Mononuclear cell (primary cell): ENCODE results near the gene ARSB. TPM values are rescaled to one million over a fixed set of nuclear protein-coding genes. Genes with fewer than 3 reads are reported as not detected.
"Not testable (repeated sequence)": the region's sequence is repeated elsewhere in the genome, so short reads cannot be mapped to it uniquely, and the experiment has no call there.

ENCODE experiments used
- H3K27me3 ChIP-seq: 2 replicates; pipeline ENCODE4 v1.6.0; 2011; ENCODE audit warnings: low read length, control low read depth; ENCODE audit not compliant: insufficient read depth
- H3K4me1 ChIP-seq: 2 replicates; pipeline ENCODE4 v1.5.1; 2011; ENCODE audit warnings: mild to moderate bottlenecking, low read length, control low read depth; ENCODE audit not compliant: insufficient read depth
- H3K4me3 ChIP-seq: 2 replicates; pipeline ENCODE4 v1.5.1; 2011; ENCODE audit warnings: mild to moderate bottlenecking, low read length, moderate library complexity
- H3K9me3 ChIP-seq: 2 replicates; pipeline ENCODE4 v1.5.1; 2011; ENCODE audit warnings: low read depth, mild to moderate bottlenecking, control low read depth, low read length
- total RNA-seq: library from RNA; depleted of rRNA; stranded (reverse); fragments of >200 nt; gene quantifications from one replicate; pipeline ENCODE4 v1.2.3, GENCODE V29; 2012

The ARSB gene
- total RNA-seq, 1 donor = 16.2 TPM

DNA sequence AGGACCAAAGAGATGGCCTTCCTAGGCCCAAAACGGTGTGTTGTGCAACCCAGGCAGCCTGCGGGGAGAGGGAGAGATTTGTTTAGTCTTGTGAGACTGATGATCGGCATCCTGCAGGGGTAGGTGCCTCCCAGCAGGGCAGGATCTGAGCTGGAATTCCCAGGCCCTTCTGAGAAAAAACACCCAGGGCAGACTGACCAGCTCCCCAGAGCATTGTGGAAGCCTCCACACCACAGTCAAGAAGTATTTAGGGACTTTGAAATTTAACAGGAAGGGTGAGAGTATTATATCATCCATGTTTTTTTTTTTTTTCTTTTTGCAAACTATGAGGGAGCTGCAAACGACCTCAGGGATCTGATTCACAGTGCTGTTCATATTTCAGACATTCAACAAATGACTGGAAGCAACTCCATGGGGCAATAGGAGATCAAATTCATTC is 232.0 kb downstream of the ARSB start:
- peaks cover 18% of the 10 kb centered on the region for H3K4me1 ChIP-seq
- no peak overlapping the region for H3K4me3 ChIP-seq
- H3K27me3 ChIP-seq = no peaks in the 10 kb centered on the region
- H3K9me3 ChIP-seq = no peaks in the 10 kb centered on the region

DNA sequence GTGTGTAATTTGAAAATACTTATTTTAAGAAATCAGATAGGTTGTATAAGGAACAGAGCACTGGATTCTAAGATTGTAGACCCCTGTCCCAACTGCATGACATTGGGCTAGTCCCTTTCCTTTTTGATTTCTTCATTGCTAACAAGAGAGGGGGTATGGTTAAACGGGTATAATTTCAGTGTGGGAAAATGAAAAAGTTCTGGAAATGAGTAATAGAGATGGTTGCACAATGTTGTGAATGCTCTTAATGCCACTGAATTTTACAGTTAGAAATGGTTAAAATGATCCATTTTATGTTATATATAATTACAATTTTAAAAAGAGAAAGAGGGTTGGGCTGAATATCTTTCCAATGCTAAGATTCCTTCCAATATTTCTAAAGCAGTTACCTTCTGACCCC is 233.2 kb downstream of the ARSB start:
- Histone ChIP-seq H3K4me1 (peaks cover 8% of the 10 kb centered on the region), H3K4me3 (no peak overlapping the region), H3K9me3 (no peaks in the 10 kb centered on the region), H3K27me3 (no peaks in the 10 kb centered on the region)

DNA sequence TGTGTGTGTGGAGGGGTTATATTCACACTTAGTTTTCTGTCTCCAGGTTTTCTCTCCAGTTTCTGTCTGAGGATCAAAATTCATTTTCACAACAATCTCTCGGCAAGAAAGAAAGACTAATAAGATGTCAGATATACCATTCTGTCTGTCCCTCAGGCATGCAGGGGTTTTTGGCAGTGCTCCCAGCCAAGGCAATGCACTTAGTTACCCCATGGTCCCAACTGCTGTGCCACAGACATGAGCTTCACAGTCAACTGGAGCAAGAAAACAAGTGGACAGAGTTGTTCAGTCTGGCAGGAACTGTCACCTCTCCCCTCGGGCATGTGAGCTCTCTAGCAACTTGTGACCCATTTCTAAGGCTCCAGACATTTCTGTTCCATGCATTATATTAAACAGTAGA is 234.8 kb downstream of the ARSB start:
- no peaks in the 10 kb centered on the region for H3K4me1 ChIP-seq
- no peaks in the 10 kb centered on the region for H3K27me3 ChIP-seq
- H3K4me3 ChIP-seq = no peak overlapping the region
- H3K9me3 ChIP-seq = no peaks in the 10 kb centered on the region

DNA sequence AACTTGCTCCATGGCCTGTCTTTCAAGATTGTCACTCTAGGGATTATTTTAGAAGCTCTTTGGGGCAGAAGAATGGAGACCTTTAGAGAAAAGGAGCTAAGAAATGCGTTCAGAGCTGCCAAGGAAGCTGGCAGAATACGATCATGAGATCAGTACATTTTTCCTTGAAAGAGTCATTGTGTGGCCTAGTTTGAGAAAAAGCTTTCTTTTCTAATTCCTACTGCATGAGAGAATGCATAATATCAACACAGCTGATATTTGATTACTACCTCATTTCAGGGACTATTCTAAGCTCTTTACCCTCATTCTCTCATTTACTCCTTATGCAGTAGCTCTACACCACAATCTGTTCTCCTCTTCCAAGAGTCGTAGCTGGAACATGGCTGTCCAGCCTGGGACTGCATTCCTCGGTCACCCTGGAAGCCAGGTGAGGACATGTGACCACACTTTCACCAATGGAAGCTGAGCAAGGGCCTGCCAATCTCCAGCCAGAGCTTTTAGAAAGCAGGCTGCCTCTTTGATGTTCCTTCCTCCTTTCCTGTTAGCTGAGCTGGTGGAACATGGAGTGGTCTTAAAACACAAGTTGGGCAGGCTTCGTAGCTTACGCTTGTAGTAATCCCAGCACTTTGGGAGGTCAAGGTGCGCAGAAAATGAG is 237.3 kb downstream of the ARSB start:
- no peaks in the 10 kb centered on the region for H3K4me1 ChIP-seq
- H3K9me3 ChIP-seq = no peaks in the 10 kb centered on the region
- H3K4me3 ChIP-seq = no peak overlapping the region
- no peaks in the 10 kb centered on the region for H3K27me3 ChIP-seq

DNA sequence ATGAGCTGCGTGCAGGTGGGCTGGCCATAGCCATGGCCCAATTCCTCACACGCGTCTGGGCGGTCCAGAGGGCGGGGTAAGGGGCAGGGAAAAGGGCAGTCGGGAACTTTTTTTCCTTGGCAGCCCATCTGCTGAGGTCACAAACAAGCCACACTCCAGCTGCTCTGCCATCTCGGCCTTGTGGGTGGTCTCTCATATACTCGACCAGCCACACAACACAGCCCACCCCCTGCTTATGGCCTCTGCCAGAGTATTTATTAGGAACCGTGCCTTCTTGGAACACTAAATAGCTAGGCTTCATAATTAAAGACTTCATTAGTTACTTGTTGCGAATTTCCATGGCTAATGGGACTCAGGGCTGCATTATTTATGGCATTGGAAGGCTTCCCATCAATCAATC is 238.1 kb downstream of the ARSB start:
- Histone ChIP-seq H3K4me3 (no peak overlapping the region), H3K27me3 (no peaks in the 10 kb centered on the region), H3K4me1 (no peaks in the 10 kb centered on the region), H3K9me3 (no peaks in the 10 kb centered on the region)

DNA sequence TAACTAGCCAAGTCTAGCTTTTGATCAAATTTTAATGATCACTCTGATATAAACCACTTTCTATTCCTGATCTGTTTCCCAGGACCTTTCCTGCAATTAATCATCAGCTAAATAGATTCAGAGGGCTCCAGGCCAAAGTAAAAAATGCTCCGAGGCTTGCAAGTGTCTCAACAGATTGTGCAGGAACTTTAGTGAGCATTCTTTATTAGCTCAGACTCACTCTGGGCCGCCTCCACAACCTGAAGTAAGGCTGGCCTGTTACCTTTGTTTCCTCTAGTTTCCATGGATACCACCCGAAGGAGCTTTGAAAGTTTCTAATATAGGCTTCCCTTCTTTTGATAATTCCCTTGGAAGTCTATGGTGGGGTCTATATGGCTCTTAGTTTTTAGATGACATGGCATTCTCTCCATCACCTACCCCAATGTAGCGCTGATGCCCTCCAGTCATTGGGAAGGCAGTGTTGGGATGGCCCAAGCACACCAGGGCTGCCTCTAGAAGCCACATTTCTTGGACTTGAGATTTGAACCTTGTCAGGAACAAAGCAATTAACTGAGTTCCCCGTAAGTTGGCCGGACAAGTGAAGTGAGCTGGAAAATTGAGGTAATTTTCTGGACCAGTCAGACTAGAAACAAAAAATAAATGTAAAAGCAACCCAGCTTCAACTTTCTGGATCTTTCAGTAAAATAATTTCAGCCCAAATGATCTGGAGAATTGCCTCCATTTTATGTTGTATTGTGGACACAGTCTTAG is 238.9 kb downstream of the ARSB start:
- H3K4me1 ChIP-seq = no peaks in the 10 kb centered on the region
- H3K4me3 ChIP-seq = no peak overlapping the region
- H3K27me3 ChIP-seq = no peaks in the 10 kb centered on the region
- H3K9me3 ChIP-seq = no peaks in the 10 kb centered on the region

DNA sequence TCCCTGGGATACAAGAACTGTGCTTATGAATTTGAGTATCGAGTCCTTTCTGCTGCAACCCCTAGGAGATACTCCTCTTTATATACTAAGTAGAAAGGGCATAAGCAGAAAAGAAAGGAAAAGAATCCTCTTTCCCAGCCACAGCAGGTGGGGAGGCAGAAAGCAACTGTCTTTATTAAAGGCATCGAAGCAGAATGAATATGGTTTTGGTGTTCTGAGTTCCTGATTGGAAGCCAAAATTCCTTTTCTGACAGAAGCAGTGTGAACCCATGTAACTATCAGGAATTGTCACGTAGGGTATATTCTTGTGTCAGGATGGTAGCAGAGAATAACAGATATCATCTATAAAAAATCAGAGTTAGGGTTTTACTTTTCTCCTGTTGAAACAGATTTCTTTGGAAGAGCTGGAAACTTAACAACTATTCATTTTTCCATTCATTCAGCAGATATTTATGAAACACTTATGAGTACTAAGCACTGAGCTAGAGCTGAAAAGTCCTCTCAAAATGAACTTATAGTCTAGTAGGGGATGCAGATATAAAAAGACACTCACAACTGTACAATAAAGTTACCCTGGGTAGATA is 240.1 kb downstream of the ARSB start:
- Histone ChIP-seq H3K4me1 (no peaks in the 10 kb centered on the region), H3K4me3 (no peak overlapping the region), H3K9me3 (no peaks in the 10 kb centered on the region), H3K27me3 (no peaks in the 10 kb centered on the region)

DNA sequence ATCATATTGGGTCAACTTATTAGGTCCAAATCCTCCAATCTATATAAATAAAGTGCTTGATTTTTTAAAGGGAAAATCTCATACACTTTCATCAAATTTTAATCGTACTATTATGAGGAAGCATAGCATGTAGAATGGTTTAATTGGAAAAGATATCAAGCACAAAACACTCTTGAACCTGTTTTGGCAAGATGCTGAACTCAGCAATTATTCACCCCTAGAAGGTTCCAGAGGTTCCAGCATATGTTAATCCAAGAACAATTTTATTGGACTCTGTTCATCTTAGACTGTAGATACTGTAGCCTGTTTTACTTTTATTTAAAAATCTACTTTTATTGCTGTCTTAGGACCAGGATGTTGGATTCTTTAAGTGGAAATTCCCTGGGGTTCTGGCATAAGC is 244.1 kb downstream of the ARSB start:
- no peaks in the 10 kb centered on the region for H3K27me3 ChIP-seq
- no peak overlapping the region for H3K4me3 ChIP-seq
- peaks cover under 1% of the 10 kb centered on the region for H3K4me1 ChIP-seq
- no peaks in the 10 kb centered on the region for H3K9me3 ChIP-seq

DNA sequence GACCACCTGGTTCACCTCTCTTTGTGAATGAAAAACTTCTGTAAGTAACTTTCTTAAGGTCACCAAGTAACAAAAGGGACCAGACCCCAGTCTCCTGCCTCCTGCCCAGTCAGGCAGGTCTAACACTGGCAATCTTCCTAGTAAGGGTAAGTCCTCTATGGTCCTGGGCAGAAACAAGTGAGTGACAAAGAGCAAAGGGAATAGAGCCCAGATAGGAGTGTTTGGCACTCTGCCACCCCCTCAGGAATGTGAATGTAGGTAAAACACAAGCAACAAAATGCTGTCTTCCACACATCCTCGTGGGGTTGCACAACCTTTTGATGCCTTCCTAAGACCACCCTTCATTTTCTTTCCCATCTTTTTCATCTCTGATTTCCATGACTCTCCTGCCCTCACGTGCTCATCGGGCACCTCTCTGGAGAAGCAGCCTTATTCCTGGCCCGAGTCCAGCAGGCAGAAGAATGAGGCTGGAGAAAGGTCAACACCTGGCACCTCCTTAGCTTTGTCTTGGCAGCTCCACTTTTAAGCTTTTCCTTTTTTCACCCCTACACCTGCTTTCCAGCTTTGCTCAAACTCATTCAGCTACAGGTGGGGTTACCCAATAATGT is 246.3 kb downstream of the ARSB start:
- no peak overlapping the region for H3K4me3 ChIP-seq
- no peaks in the 10 kb centered on the region for H3K9me3 ChIP-seq
- no peaks in the 10 kb centered on the region for H3K27me3 ChIP-seq
- H3K4me1 ChIP-seq = peaks cover 9% of the 10 kb centered on the region

DNA sequence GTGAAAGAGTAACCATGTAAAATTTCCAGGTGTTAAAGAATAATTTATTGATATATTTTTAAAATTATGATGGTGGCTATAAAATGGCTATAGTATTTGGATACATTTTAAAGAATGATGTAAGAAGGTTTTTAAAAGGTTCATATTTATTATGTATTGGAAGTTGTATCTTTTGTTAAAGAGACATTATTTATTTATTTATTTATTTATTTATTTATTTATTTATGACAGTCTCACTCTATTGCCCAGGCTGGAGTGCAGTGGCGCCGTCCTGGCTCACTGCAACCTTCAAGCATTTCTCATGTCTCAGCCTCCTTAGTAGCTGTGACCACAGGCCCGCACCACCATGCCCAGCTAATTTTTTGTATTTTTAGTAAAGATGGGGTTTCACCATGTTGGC is 247.0 kb downstream of the ARSB start:
- H3K9me3 ChIP-seq = no peaks in the 10 kb centered on the region
- no peaks in the 10 kb centered on the region for H3K27me3 ChIP-seq
- no peak overlapping the region for H3K4me3 ChIP-seq
- H3K4me1 ChIP-seq = peaks cover 9% of the 10 kb centered on the region

DNA sequence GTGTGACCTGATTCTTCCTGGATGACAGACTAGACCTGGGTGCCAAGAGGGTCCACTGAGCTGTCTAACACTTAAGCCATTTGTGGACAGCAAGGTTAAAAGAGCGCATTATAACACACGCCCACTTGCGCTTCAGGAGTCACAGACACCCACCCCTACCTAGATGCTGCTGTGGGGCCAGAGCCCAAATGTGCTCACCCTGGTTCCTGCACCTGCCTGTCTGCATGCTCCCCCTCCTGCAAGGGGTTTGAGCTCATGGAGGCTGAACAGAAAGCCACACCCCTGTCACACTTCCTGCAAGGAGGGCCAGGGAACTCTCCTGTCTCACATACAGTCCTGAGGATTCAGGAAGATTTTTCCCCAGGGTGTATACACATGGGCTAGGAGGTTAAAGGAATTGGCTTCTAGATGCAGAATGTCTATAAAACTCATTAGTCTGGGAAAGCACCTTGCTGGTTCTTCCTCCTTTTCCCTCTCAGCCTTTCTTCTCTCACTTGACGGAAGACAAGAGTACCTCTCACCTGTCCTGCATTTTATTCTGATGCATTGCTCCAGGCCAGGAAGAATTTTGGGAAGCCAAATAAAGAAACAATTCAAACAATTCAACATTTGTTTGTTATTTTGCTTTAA is 249.2 kb downstream of the ARSB start:
- Histone ChIP-seq H3K9me3 (no peaks in the 10 kb centered on the region), H3K27me3 (no peaks in the 10 kb centered on the region), H3K4me3 (no peak overlapping the region), H3K4me1 (peaks cover 9% of the 10 kb centered on the region)

DNA sequence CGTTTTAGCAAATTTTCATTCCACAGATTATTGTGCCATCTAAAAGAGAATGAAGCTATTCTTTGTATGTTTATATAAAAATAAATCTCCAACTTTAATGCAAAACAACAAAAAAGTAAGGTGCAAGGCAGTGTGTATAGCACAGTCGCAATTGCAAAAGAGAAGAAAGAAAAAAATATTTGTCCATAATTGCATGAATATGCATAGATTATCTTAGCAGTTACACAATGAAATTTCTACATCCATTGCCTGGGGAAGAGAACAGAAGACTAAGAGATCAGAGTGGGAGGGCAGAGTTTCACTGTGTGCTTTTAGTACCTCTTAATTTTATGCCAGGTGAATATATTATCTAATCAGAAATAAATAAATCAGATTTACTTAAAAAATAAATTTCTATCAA is 250.2 kb downstream of the ARSB start:
- Histone ChIP-seq H3K4me1 (peaks cover 9% of the 10 kb centered on the region), H3K27me3 (no peaks in the 10 kb centered on the region), H3K9me3 (no peaks in the 10 kb centered on the region), H3K4me3 (no peak overlapping the region)

DNA sequence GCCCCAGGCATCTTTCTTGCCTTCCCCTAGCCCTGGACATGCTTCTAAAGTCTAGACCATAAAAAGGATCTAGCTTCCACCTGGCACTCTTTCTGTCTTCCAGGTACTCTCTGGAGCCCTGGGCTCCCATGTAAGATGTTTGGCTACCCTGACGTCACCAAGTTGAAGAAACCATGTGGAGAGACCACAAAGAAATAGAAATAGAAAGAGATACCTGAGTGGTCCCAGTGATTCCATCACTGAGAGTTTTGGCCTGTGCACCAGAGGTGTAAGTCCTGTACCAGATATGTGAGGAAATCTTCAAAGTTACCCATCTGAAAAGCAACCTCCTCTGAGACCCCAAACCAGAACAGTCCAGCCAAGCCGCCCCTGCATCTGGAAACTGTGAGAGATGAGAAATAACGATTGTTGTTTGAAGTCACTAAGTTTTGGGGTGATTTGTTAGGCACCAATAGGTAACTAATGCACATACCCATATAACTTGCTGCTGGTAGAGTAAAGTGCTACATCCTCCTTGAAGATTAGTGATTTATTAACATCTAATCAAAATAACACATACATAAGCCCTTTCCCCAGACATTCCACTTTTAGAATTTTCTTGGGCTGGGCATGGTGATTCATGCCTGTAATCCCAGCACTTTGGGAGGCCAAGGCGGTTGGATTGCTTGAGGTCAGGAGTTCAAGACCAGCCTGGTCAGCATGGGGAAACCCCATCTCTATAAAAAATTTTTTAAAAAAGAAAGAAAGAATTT is 250.8 kb downstream of the ARSB start:
- Histone ChIP-seq H3K4me1 (peaks cover 9% of the 10 kb centered on the region), H3K27me3 (no peaks in the 10 kb centered on the region), H3K4me3 (no peak overlapping the region), H3K9me3 (no peaks in the 10 kb centered on the region)

DNA sequence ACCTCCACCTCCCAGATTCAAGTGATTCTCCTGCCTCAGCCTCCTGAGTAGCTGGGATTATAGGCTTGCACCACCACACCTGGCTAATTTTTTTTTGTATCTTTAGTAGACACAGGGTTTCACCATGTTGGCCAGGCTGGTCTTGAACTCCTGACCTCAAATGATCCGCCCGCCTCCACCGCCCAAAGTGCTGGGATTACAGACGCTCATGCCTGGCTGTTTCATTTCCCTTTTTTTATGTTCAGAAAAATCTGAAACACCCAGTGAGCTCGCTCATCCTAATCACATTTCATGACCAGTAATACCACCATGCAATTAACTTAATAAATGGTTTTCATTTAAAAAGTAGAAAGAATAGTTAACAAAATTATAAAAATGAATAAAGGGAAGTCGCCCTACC is 252.4 kb downstream of the ARSB start:
- H3K27me3 ChIP-seq, H3K9me3 ChIP-seq, H3K4me3 ChIP-seq: not testable (repeated sequence)
- H3K4me1 ChIP-seq = peaks cover 18% of the 10 kb centered on the region
